Camera-type eye (tissue), 1 donor: ENCODE measurements around the gene OR4A47. TPM values are rescaled to one million over a fixed set of nuclear protein-coding genes. Genes with fewer than 3 reads are reported as not detected.

Source experiments
- total RNA-seq: library from RNA; depleted of rRNA; stranded (reverse); fragments of >200 nt; gene quantifications from one replicate; pipeline ENCODE4 v1.2.3, GENCODE V29; 2014

OR4A47 gene
- not detected for total RNA-seq

GRCh38 chr11:48488493-48488892, at the start of gene OR4A47:
Gene OR4A47, plus strand, starts transcription at chr11:48488793. Its CDS starts 0 bp downstream, at chr11:48488793.

Other genes with a start within 250 kb of the OR4A47 start
- not detected for gene OR4X2, start 243.7 kb upstream of the OR4A47 start, total RNA-seq
- not detected for gene OR4X1, start 224.9 kb upstream of the OR4A47 start, total RNA-seq
- not detected for gene OR4S1, start 182.6 kb upstream of the OR4A47 start, total RNA-seq
- gene OR4C3, start 163.9 kb upstream of the OR4A47 start, total RNA-seq, result not detected
- gene OR4C5, start 122.3 kb upstream of the OR4A47 start, total RNA-seq, result not detected